Activated CD4-positive, alpha-beta memory T cell treated with anti-CD3 and anti-CD28 coated beads for 36 hours (primary cell): ENCODE results near the gene SLC16A9. TPM values are rescaled to one million over a fixed set of nuclear protein-coding genes. Genes with fewer than 3 reads are reported as not detected.
"Not testable (repeated sequence)": the region's sequence is repeated elsewhere in the genome, so short reads cannot be mapped to it uniquely, and the experiment has no call there.

Experiments
- CTCF ChIA-PET: fragments of 350-600 bp; sonication (Branson Sonifier 250); formaldehyde crosslinking; loops from one replicate; lab custom pipeline; 2021; ENCODE audit warnings: antibody characterized with exemption, inconsistent platforms; lab: Charles Lee
- POLR2A ChIA-PET: fragments of 350-600 bp; sonication (Branson Sonifier 250); formaldehyde crosslinking; loops from one replicate; lab custom pipeline; 2021; ENCODE audit warnings: antibody characterized with exemption; lab: Charles Lee
- DNase-seq: peaks from one replicate; pipeline ENCODE4 v3.0.0-alpha.2; 2020
- H3K27ac Mint-ChIP-seq: one replicate; pipeline ENCODE4 v1.8.0; 2021; ENCODE audit warnings: mixed read lengths
- H3K27me3 Mint-ChIP-seq: one replicate; pipeline ENCODE4 v1.8.0; 2021; ENCODE audit warnings: mixed read lengths
- H3K36me3 Mint-ChIP-seq: one replicate; pipeline ENCODE4 v1.8.0; 2021; ENCODE audit warnings: mixed read lengths
- H3K4me1 Mint-ChIP-seq: one replicate; pipeline ENCODE4 v1.8.0; 2021; ENCODE audit warnings: low read depth, mixed read lengths
- H3K4me3 Mint-ChIP-seq: one replicate; pipeline ENCODE4 v1.8.0; 2021; ENCODE audit warnings: mild to moderate bottlenecking, mixed read lengths
- H3K9me3 Mint-ChIP-seq: one replicate; pipeline ENCODE4 v1.8.0; 2021; ENCODE audit warnings: mixed read lengths
- intact Hi-C: fragments of 100-400 bp; cut with micrococcal nuclease; formaldehyde crosslinking; loops from one replicate; pipeline ENCODE4 v1.15.1; 2023
- total RNA-seq, 2 experiments: library from RNA; stranded (reverse); gene quantifications; one replicate each; pipeline ENCODE4 v1.2.3, GENCODE V29; 2021

SLC16A9 gene
- total RNA-seq, 2 experiments from 2014 or later: 0.40 to 0.44 TPM

DNA sequence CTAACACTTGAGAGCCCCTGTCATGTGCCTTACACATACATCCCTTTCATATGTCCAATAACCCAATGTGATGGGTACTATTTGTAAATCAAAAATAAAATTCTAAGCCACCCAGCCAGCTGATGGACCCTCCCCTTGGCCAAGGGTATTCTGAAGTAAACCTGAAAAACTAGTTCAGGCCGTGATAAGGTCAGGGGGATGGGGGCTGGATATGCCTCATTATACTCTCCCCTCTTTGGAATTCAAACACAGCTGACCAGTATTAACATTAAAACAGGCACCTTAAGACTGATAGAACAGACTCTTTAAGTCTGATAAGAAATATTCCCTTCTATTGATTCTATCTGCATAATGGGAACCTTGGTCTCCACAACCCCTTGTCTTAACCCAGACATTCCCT, 51.9 kb downstream of the SLC16A9 start:
- POLR2A ChIA-PET: no interaction called here
- intact Hi-C loops: no loop called here
- CTCF ChIA-PET: no interaction called here
- no peak overlapping the region for H3K27ac Mint-ChIP-seq
- no peaks in the 10 kb centered on the region for H3K9me3 Mint-ChIP-seq
- no peak overlapping the region for H3K4me3 Mint-ChIP-seq
- H3K27me3 Mint-ChIP-seq: peaks cover 4% of the 10 kb centered on the region
- peaks cover 9% of the 10 kb centered on the region for H3K4me1 Mint-ChIP-seq
- H3K36me3 Mint-ChIP-seq: no peaks in the 10 kb centered on the region
- no peak for DNase-seq

DNA sequence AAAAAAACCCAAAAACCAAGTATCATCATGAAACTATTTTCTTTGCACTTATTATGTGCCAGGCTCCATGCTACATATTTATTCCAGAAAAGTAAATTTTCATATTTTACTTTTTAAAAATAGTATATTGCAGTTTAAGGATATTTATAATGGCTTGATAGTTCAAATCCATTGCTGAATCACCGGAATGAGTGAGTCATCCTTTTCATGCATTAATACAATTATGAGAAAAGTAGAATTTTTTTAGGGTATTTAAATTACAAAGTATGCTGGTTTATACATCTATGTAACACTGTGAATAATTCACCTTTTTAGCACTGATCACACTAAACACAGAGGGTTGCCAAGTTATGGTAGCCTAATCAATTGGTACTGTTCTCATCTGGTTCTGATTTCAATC, 54.3 kb downstream of the SLC16A9 start:
- no peaks in the 10 kb centered on the region for H3K9me3 Mint-ChIP-seq
- H3K27me3 Mint-ChIP-seq: peaks cover 4% of the 10 kb centered on the region
- H3K27ac Mint-ChIP-seq: no peak overlapping the region
- no peaks in the 10 kb centered on the region for H3K36me3 Mint-ChIP-seq
- ChIA-PET CTCF (no interaction called here), POLR2A (no interaction called here)
- DNase-seq: no peak
- peaks cover 9% of the 10 kb centered on the region for H3K4me1 Mint-ChIP-seq
- H3K4me3 Mint-ChIP-seq: no peak overlapping the region
- intact Hi-C loops: no loop called here

DNA sequence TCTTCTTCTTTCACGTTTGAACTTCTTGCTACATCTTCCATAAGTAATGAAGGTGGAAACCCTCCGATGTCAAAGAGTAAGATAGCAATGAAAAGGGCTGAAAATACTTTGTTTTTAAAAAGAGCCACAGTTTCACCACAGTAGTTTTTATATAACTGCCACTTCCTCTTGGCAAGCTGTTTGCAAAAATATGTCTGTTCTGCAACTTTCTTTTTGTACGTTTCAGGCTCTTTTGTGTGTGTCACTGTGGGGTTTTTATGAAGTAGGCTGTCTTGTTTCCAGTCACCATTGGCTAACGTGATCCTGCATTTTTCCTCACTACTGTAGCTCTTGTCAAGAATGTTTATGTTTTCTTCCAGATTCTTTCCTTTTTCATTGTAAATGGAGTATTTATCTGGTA, 55.6 kb downstream of the SLC16A9 start:
- Mint-ChIP-seq H3K4me3 (no peak overlapping the region), H3K36me3 (no peaks in the 10 kb centered on the region), H3K27me3 (peaks cover 4% of the 10 kb centered on the region), H3K27ac (no peak overlapping the region), H3K9me3 (no peaks in the 10 kb centered on the region), H3K4me1 (peaks cover 9% of the 10 kb centered on the region)
- DNase-seq: no peak
- CTCF ChIA-PET: interaction anchor here (0.7 kb wide), 1 partner anchor 19 kb away, joined by 3 read pairs; no protein-coding TSS in a partner anchor
- intact Hi-C loops: no loop called here
- POLR2A ChIA-PET: no interaction called here

DNA sequence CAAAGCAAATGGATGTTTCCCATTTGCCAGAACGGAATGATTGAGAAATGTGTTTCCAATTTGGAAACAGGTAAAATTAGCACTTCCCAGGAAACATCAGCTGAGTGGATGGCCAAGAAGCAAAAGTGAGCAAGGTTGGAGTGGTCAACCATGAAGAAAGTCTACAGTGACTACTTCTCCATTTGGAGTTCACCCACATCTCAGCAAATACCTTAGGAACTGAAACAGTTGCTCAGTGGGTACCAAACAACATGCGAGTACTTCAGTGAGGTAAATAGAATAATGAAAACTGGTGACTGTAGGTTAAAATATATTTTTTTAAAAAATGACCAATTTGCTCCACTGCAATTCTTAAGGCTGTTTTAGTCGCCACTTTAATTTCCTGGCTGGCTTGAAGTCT, 57.7 kb downstream of the SLC16A9 start:
- Mint-ChIP-seq H3K27me3 (peaks cover 2% of the 10 kb centered on the region), H3K4me1 (peaks cover 9% of the 10 kb centered on the region), H3K4me3 (no peak overlapping the region), H3K9me3 (peaks cover 3% of the 10 kb centered on the region), H3K36me3 (no peaks in the 10 kb centered on the region), H3K27ac (no peak overlapping the region)
- POLR2A ChIA-PET: no interaction called here
- CTCF ChIA-PET: no interaction called here
- intact Hi-C loops: no loop called here
- no peak for DNase-seq

DNA sequence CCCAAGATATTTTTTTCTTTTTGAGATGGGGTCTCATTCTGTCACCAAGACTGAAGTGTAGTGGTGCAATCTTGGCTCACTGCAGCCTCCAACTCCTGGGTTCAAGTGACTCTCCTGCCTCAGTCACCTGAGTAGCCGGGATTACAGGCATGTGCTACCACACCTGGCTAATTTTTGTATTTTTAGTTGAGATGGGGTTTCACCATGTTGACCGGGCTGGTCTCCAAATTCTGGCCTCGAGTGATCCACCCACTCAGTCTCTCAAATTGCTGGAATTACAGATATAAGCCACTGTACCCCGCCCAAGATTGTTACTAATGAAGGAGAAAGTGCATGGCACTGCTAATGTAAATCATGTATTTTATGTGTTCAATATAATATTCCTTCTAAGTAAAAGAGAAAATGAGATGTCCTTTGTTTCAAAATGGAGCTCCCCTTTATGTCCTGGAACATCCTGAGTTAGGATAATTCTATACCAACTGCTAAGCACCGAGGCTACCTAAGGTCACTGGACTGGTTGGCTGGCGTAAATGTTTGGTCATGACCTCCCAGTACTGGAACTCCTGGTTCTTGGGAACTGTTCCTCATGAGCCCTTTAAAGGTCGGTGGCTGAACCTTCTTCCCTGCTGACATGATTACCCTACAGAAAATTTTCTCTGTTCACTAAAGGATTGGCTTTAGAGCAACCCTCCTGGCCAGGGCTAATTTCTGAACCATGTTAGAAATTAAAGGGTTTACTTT, 59.9 kb downstream of the SLC16A9 start:
- no peak overlapping the region for H3K27ac Mint-ChIP-seq
- H3K4me1 Mint-ChIP-seq: peaks cover 9% of the 10 kb centered on the region
- H3K36me3 Mint-ChIP-seq: no peaks in the 10 kb centered on the region
- H3K9me3 Mint-ChIP-seq: peaks cover 16% of the 10 kb centered on the region
- POLR2A ChIA-PET: no interaction called here
- CTCF ChIA-PET: interaction anchor here (0.9 to 1.5 kb wide), 2 partner anchors 23 to 24 kb away, joined by 3 to 4 read pairs; no protein-coding TSS in a partner anchor
- no peak overlapping the region for H3K4me3 Mint-ChIP-seq
- peaks cover 2% of the 10 kb centered on the region for H3K27me3 Mint-ChIP-seq
- DNase-seq: no peak
- intact Hi-C loops: no loop called here

DNA sequence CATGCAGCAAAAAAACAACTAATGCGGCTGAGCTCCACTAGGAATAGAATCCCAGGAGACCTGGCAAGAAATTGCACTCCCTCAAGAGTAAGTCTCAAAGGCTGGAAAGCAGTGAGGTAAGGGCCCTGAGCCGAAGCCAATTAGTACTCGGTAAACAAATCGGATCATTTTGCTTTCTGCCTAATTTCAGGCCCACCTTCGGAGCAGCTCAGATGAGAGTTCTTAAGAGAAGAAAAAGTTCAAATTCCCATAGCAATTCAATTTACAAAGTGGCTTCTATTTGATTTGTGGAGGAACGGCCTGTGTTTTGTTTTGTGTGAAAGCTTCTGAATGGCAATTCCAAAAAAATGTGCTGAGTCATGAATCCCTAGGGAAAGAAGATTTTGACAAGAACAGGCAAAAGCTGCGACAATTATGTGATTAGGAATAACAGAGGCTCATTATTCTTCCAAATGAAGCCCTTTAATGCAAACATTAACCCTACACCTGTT, 60.9 kb downstream of the SLC16A9 start:
- Mint-ChIP-seq H3K27ac (no peak overlapping the region), H3K27me3 (peaks cover 2% of the 10 kb centered on the region), H3K36me3 (no peaks in the 10 kb centered on the region), H3K4me1 (peaks cover 4% of the 10 kb centered on the region), H3K4me3 (no peak overlapping the region), H3K9me3 (peaks cover 22% of the 10 kb centered on the region)
- DNase-seq: no peak
- intact Hi-C loops: no loop called here
- ChIA-PET POLR2A (no interaction called here), CTCF (interaction anchor here (1.5 kb wide), 1 partner anchor 23 kb away, joined by 4 read pairs; no protein-coding TSS in a partner anchor)

DNA sequence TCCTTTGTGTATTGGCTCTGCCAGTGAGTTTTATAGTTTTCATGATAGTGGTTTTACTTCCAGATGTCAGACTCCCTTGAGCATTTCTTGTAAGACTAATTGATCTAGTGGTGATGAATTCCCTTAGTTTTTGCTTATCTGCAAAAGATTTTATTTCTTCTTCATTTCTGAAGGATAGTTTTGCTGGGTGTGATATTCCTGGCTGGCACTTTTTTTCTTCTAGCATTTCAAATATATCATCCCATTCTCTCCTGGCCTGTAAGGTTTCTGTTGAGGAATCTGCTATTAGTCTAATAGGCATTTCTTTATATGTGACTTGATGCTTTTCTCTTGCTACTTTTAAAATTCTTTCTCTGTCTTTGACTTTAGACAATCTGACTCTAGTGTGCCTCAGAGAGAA, 64.8 kb downstream of the SLC16A9 start:
- ChIA-PET CTCF (no interaction called here), POLR2A (no interaction called here)
- intact Hi-C loops: no loop called here
- Mint-ChIP-seq H3K27me3 (peaks cover 2% of the 10 kb centered on the region), H3K9me3 (peaks cover 22% of the 10 kb centered on the region), H3K4me3 (no peak overlapping the region), H3K36me3 (no peaks in the 10 kb centered on the region), H3K27ac (no peak overlapping the region), H3K4me1 (no peaks in the 10 kb centered on the region)
- DNase-seq: no peak

DNA sequence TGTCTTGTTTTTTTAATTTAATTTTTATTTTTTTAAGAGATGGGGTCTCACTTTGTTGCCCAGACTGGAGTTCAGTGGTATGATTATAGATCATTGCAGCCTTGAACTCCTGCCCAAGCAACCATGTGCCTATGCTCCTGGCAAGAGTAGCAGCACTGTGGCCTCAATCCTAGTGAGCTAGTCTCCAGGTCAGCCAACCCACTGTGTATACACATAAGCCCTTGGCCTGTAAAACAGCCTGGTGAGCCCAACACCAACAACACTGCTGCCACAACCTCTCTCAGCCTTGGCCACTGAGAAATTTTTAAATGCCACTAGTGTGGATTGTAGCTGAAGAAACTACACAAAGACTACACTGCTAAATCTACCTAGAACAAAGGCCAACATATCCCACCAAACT, 68.0 kb downstream of the SLC16A9 start:
- intact Hi-C loops, H3K27me3 Mint-ChIP-seq, H3K4me1 Mint-ChIP-seq: not testable (repeated sequence)

DNA sequence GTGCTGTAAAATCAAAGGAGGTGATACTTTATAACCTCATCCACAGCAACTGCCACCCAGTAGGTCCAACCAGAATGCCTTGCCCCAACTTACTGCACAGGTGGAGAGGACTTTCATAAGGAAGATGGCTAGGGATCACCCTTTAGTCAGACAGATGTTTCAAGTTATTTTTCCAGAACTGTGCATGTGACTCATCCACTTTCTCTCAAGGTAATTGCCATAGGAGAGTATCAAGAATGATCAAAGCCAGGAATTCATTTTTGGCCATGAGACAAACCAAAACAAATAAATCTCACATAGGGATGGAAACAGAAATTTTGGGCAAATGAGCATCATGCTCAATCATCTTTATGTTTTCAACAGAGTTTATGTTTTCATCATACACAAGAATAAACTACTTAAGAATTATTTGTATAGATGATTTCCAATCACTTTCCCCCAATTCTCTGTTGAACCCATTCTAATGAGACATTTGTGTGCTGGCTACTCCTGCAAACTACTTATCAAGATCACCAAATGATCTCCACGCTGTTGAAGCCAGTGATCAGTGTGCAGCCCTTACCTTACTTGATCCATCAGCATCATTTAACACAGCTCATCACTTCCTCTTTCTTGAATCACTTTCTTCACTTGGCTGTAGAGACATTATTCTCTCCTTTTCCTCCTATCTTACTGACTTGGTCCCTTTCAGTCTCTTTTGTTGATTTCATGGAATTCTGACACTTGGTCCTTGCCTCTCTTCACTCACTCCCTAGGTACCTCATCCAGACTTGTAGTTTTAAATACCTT, 74.0 kb downstream of the SLC16A9 start:
- Mint-ChIP-seq H3K4me3 (no peak overlapping the region), H3K27me3 (peaks cover 7% of the 10 kb centered on the region), H3K36me3 (no peaks in the 10 kb centered on the region), H3K4me1 (no peaks in the 10 kb centered on the region), H3K9me3 (no peaks in the 10 kb centered on the region), H3K27ac (no peak overlapping the region)
- intact Hi-C loops: no loop called here
- CTCF ChIA-PET: interaction anchor here (0.8 to 2.0 kb wide), 3 partner anchors 9 to 18 kb away, joined by 3 to 7 read pairs (median 3); no protein-coding TSS in a partner anchor
- DNase-seq: no peak
- POLR2A ChIA-PET: no interaction called here

More for the DNA sequence above, 68.0 kb downstream of the SLC16A9 start:
- POLR2A ChIA-PET, H3K36me3 Mint-ChIP-seq, H3K4me3 Mint-ChIP-seq, H3K27ac Mint-ChIP-seq, DNase-seq: not testable (repeated sequence)
- CTCF ChIA-PET: interaction anchor here (0.7 kb wide), 1 partner anchor 1111 kb away, joined by 3 read pairs; no protein-coding TSS in a partner anchor
- H3K9me3 Mint-ChIP-seq: peaks cover 18% of the 10 kb centered on the region

DNA sequence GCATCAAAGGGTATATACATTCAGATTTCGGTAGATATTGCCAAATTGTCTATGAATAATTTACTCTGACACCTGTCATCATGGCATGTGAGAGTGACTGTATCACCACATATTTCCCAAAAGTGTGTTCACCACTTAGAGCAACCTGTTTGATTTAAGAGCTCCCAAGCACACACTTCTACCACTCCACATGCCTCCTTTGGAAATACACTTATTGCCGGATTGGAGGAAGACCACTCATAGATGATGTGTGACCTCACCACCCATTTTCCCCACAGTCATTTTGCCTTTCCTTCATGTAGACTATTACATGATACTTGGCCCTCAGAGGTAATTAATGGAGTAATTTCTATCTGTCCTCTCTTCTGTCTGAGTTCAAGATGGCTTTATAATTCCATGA, 75.5 kb downstream of the SLC16A9 start:
- Mint-ChIP-seq H3K36me3 (no peaks in the 10 kb centered on the region), H3K9me3 (no peaks in the 10 kb centered on the region), H3K27ac (no peak overlapping the region), H3K4me3 (no peak overlapping the region), H3K27me3 (peaks cover 9% of the 10 kb centered on the region), H3K4me1 (no peaks in the 10 kb centered on the region)
- intact Hi-C loops: no loop called here
- ChIA-PET POLR2A (no interaction called here), CTCF (interaction anchor here (0.5 to 2.0 kb wide), 3 partner anchors 8 to 892 kb away, joined by 3 to 7 read pairs (median 3); no protein-coding TSS in a partner anchor)
- DNase-seq: no peak

DNA sequence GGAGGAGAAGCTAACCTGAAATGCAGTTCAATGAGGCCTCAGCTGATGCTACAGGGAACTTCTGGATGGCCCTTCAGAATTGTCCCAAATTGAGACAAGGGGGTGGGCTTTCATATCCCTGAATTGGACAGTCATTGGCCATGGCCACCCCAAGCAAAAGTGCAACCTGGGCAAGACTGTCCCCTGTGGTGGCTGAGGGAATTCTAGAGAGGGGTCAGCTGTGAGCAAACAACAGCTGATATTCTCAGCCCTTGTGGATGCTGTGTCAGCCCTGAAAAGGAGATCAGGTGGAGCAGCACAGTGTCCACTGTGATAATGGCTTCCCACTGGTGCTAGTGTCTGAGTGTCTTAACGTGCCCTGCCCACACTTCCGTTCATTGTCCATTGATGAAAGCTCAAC, 76.6 kb downstream of the SLC16A9 start:
- Mint-ChIP-seq H3K4me1 (no peaks in the 10 kb centered on the region), H3K36me3 (no peaks in the 10 kb centered on the region), H3K27ac (no peak overlapping the region), H3K4me3 (no peak overlapping the region), H3K27me3 (peaks cover 9% of the 10 kb centered on the region), H3K9me3 (no peaks in the 10 kb centered on the region)
- ChIA-PET CTCF (interaction anchor here (0.6 to 1.4 kb wide), 3 partner anchors 8 to 1464 kb away, joined by 3 read pairs; no protein-coding TSS in a partner anchor), POLR2A (no interaction called here)
- no peak for DNase-seq
- intact Hi-C loops: no loop called here
